ENCODE data around the gene ADIRF. TPM values are rescaled to one million over a fixed set of nuclear protein-coding genes. Genes with fewer than 3 reads are reported as not detected.

ADIRF gene
- total and polyA plus RNA-seq, 2 donors (not counting 1 experiment from before 2014, with no cell fraction given) = not detected

DNA sequence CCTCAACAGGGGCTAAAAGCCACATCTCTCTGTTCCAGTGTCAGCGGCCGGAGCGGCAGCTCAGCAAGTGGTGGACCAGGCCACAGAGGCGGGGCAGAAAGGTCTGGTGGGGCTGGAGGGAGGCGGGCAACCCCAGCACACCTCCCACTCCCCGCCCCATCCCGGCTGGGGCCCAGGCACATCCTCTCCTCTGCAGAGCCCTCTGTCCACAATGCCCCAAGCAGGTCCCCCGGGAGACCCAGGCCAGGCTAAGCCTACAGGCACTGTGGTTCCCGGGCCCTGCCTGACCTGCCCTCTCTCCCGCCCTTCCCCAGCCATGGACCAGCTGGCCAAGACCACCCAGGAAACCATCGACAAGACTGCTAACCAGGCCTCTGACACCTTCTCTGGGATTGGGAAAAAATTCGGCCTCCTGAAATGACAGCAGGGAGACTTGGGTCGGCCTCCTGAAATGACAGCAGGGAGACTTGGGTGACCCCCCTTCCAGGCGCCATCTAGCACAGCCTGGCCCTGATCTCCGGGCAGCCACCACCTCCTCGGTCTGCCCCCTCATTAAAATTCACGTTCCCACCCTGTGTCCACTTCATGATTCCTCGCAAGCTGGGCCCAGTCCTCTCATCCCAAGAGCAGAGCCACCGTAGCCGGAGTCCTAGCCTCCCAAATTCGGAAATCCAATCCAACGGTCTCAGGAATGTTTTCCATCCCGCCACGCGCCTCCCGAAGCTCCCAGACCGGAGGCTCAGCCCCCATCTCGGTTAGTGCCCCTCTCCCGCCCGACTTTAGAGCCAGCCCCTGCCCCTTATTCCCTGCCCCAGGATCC is 2.1 kb downstream of the ADIRF start:
- DNase-seq (no peak), ATAC-seq (ENCODE audit: low read depth) (no peak)
- H2AFZ ChIP-seq (ENCODE audit: insufficient read depth, low read depth, low read length, poor library complexity, severe bottlenecking) = peak overlapping the region; percentile 87
- peaks cover 0 to 33% (median 15%) of the 10 kb centered on the region in 4 experiments for H3K27me3 ChIP-seq (replicated peaks in 1 of 4; ENCODE audit: control extremely low read depth in 1 of 4, control insufficient read depth in 3 of 4, insufficient read depth in 4 of 4, low read length in 3 of 4)
- peaks cover 0 to 20% (median 0%) of the 10 kb centered on the region in 3 donors for H3K9me3 ChIP-seq (ENCODE audit: control extremely low read depth in 1 of 3, control insufficient read depth in 2 of 3, insufficient read depth in 1 of 3, low read length in 2 of 3)
- peaks cover 29 to 49% of the 10 kb centered on the region in 2 donors for H3K4me1 ChIP-seq (ENCODE audit: control insufficient read depth in 2 of 2, insufficient read depth in 2 of 2, low read length in 2 of 2)
- Mint-ChIP-seq H3K4me3 (peak overlapping the region; percentile 91), H3K9me3 (ENCODE audit: insufficient read depth) (no peaks in the 10 kb centered on the region), H3K4me1 (peaks cover 37% of the 10 kb centered on the region), H3K27ac (peak overlapping the region; percentile 86), H3K27me3 (peaks cover 7% of the 10 kb centered on the region)
- H4K20me1 ChIP-seq (ENCODE audit: control insufficient read depth, insufficient read depth, low read length, poor library complexity, severe bottlenecking) = no peaks in the 10 kb centered on the region
- ChIA-PET POLR2A (interaction anchor here (0.9 to 1.4 kb wide), 2 partner anchors 125 to 570 kb away, joined by 4 to 10 read pairs; partner anchors contain the start of genes GLUD1 and SHLD2), CTCF (interaction anchor here (0.6 to 3.9 kb wide), 3 partner anchors 31 to 258 kb away, joined by 3 to 19 read pairs (median 4); no protein-coding TSS in a partner anchor)
- H3K36me3 ChIP-seq (replicated peaks in 1 of 2; ENCODE audit: control extremely low read depth in 1 of 2, control insufficient read depth in 1 of 2, extremely low read depth in 1 of 2, insufficient read depth in 2 of 2, low read length in 1 of 2) = no peaks in the 10 kb centered on the region
- peak overlapping the region in 4 of 5 experiments; percentile 70 to 83 (median 76) for H3K4me3 ChIP-seq (ENCODE audit: control extremely low read depth in 1 of 5, extremely low read depth in 1 of 5, insufficient read depth in 1 of 5, low read depth in 2 of 5, low read length in 4 of 5)
- peak overlapping the region; percentile 80 to 86 for H3K27ac ChIP-seq (ENCODE audit: low read length in 2 of 2)
- H3K4me2 ChIP-seq (replicated peaks; ENCODE audit: low read depth, low read length, poor library complexity, severe bottlenecking) = peak overlapping the region; percentile 99
- no peak for TF ChIP-seq EZH2 (IDR thresholded peaks at IDR 0.05; ENCODE audit: borderline replicate concordance, insufficient read depth, low read depth, low read length, poor library complexity, severe bottlenecking)
- TF ChIP-seq, protein P1, sequence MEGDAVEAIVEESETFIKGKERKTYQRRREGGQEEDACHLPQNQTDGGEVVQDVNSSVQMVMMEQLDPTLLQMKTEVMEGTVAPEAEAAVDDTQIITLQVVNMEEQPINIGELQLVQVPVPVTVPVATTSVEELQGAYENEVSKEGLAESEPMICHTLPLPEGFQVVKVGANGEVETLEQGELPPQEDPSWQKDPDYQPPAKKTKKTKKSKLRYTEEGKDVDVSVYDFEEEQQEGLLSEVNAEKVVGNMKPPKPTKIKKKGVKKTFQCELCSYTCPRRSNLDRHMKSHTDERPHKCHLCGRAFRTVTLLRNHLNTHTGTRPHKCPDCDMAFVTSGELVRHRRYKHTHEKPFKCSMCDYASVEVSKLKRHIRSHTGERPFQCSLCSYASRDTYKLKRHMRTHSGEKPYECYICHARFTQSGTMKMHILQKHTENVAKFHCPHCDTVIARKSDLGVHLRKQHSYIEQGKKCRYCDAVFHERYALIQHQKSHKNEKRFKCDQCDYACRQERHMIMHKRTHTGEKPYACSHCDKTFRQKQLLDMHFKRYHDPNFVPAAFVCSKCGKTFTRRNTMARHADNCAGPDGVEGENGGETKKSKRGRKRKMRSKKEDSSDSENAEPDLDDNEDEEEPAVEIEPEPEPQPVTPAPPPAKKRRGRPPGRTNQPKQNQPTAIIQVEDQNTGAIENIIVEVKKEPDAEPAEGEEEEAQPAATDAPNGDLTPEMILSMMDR (IDR thresholded peaks at IDR 0.05) = no peak
- intact Hi-C loops (cut with micrococcal nuclease) = loop anchor here (2.0 kb wide), 1 partner anchor 214 kb away; the partner anchor contains the start of gene BMPR1A
- peak overlapping the region; percentile 80 for H3K9ac ChIP-seq (ENCODE audit: low read length)
- no peaks in the 10 kb centered on the region for H3K79me2 ChIP-seq (ENCODE audit: control insufficient read depth, insufficient read depth, low read length)
- WGBS (ENCODE audit: insufficient coverage) = 38% methylated on average over 27 of the region's 30 CpGs

All from B cell (primary cell).